Osteocyte (in vitro differentiated cells): Measurements from ENCODE around the gene HDGF. TPM values are rescaled to one million over a fixed set of nuclear protein-coding genes. Genes with fewer than 3 reads are reported as not detected.

Source experiments
- DNase-seq: peaks from one replicate; pipeline ENCODE4 v3.0.0; 2021; ENCODE audit warnings: mixed read lengths; ENCODE audit not compliant: unreplicated experiment; ENCODE audit errors: extremely low spot score
- H3K27ac Mint-ChIP-seq: one replicate; pipeline ENCODE4 v1.8.0; 2021; ENCODE audit warnings: mild to moderate bottlenecking, mixed read lengths; ENCODE audit not compliant: unreplicated experiment
- H3K27me3 Mint-ChIP-seq: one replicate; pipeline ENCODE4 v1.8.0; 2021; ENCODE audit warnings: mixed read lengths; ENCODE audit not compliant: unreplicated experiment
- H3K36me3 Mint-ChIP-seq: one replicate; pipeline ENCODE4 v1.8.0; 2021; ENCODE audit warnings: mixed read lengths; ENCODE audit not compliant: unreplicated experiment
- H3K4me1 Mint-ChIP-seq: one replicate; pipeline ENCODE4 v1.8.0; 2021; ENCODE audit warnings: mixed read lengths; ENCODE audit not compliant: unreplicated experiment
- H3K4me3 Mint-ChIP-seq: one replicate; pipeline ENCODE4 v1.8.0; 2021; ENCODE audit warnings: mild to moderate bottlenecking, moderate library complexity, mixed read lengths; ENCODE audit not compliant: unreplicated experiment
- H3K9me3 Mint-ChIP-seq: one replicate; pipeline ENCODE4 v1.8.0; 2021; ENCODE audit warnings: mixed read lengths; ENCODE audit not compliant: unreplicated experiment
- CTCF ChIP-seq: fragments of 200-600 bp; sonication (generic); IDR thresholded peaks from 2 replicates; pipeline ENCODE4 v1.5.0; 2021; ENCODE audit warnings: antibody characterized with exemption, mild to moderate bottlenecking, moderate library complexity
- long read RNA-seq: library from polyadenylated mRNA; unstranded; transcript quantifications from one replicate; pipeline ENCODE4 v2.0.0, GENCODE V29; 2021
- total RNA-seq: library from RNA; stranded (reverse); gene quantifications from 2 replicates; pipeline ENCODE4 v1.2.1, GENCODE V29; 2021

HDGF gene
- total RNA-seq: 213 and 219 TPM in 2 replicates
- long read RNA-seq, transcript HDGF-201 (6 exons, 2,380 nt): major isoform, 7 of 29 reads
- long read RNA-seq, partial matches to known transcripts: 14 of 29 reads
- long read RNA-seq, other reads (novel, unspliced or antisense): 0 of 29 reads

- H3K36me3 Mint-ChIP-seq: peaks cover 1% of the 10 kb centered on the region
- H3K27me3 Mint-ChIP-seq: no peaks in the 10 kb centered on the region
- TF ChIP-seq CTCF: no peak
- peaks cover 56% of the 10 kb centered on the region for H3K4me1 Mint-ChIP-seq
- no peaks in the 10 kb centered on the region for H3K9me3 Mint-ChIP-seq
- no peak for DNase-seq
- peak within 1 kb of the TSS; percentile 100 for H3K27ac Mint-ChIP-seq
- peak within 1 kb of the TSS; percentile 93 for H3K4me3 Mint-ChIP-seq
Measured at GRCh38 chr1:156751451-156751756, at the start of gene HDGF. HDGF (minus strand) TSS chr1:156751675; CDS start chr1:156751429, 246 bp downstream.

GRCh38 chr1:156797212-156797871 lies 45.9 kb upstream of the HDGF start:
- Mint-ChIP-seq H3K36me3 (peaks cover 51% of the 10 kb centered on the region), H3K4me1 (peaks cover 21% of the 10 kb centered on the region), H3K4me3 (no peak overlapping the region), H3K27ac (no peak overlapping the region), H3K9me3 (no peaks in the 10 kb centered on the region), H3K27me3 (no peaks in the 10 kb centered on the region)
- no peak for DNase-seq
- peak; percentile 80 for TF ChIP-seq CTCF

GRCh38 chr1:156796340-156797097 lies 45.0 kb upstream of the HDGF start:
- Mint-ChIP-seq H3K4me3 (no peak overlapping the region), H3K27me3 (no peaks in the 10 kb centered on the region), H3K36me3 (peaks cover 51% of the 10 kb centered on the region), H3K9me3 (no peaks in the 10 kb centered on the region), H3K4me1 (peaks cover 15% of the 10 kb centered on the region), H3K27ac (no peak overlapping the region)
- DNase-seq: no peak
- no peak for TF ChIP-seq CTCF

- no peak overlapping the region for H3K4me3 Mint-ChIP-seq
- H3K4me1 Mint-ChIP-seq: peaks cover 9% of the 10 kb centered on the region
- no peak for TF ChIP-seq CTCF
- H3K27me3 Mint-ChIP-seq: no peaks in the 10 kb centered on the region
- H3K36me3 Mint-ChIP-seq: peaks cover 47% of the 10 kb centered on the region
- no peaks in the 10 kb centered on the region for H3K9me3 Mint-ChIP-seq
- H3K27ac Mint-ChIP-seq: no peak overlapping the region
- DNase-seq: no peak
Measured at GRCh38 chr1:156795787-156796186, 44.3 kb upstream of the HDGF start.

GRCh38 chr1:156795374-156795733 lies 43.9 kb upstream of the HDGF start:
- H3K9me3 Mint-ChIP-seq: no peaks in the 10 kb centered on the region
- no peaks in the 10 kb centered on the region for H3K27me3 Mint-ChIP-seq

More at GRCh38 chr1:156795374-156795733, 43.9 kb upstream of the HDGF start:
- Mint-ChIP-seq H3K36me3 (peaks cover 43% of the 10 kb centered on the region), H3K27ac (no peak overlapping the region), H3K4me1 (peaks cover 5% of the 10 kb centered on the region), H3K4me3 (no peak overlapping the region)
- no peak for DNase-seq
- TF ChIP-seq CTCF: no peak
